ENCODE measurements around the gene UBALD2. TPM values are rescaled to one million over a fixed set of nuclear protein-coding genes. Genes with fewer than 3 reads are reported as not detected.
"Not testable (repeated sequence)": the region's sequence is repeated elsewhere in the genome, so short reads cannot be mapped to it uniquely, and the experiment has no call there.

The UBALD2 gene
- polyA plus RNA-seq (2011; rRNA removed) = 16.3 and 18.1 TPM in 2 replicates
- 4.4 and 5.2 TPM in 2 replicates for polyA minus RNA-seq (2011; rRNA and poly(A)+ RNA removed)

GRCh38 chr17:76264755-76265623, at the start of gene UBALD2:
Gene UBALD2, plus strand, starts transcription at chr17:76265348. Its CDS starts 158 bp downstream, at chr17:76265506.
- peak within 1 kb of the TSS; percentile 80 for H3K4me3 ChIP-seq (ENCODE audit: low read depth, low read length)
- POLR2A ChIA-PET = interaction anchor here (0.6 to 1.8 kb wide), 15 partner anchors 13 to 280 kb away, joined by 3 to 14 read pairs (median 4); partner anchors contain the start of genes EXOC7, SPHK1 and ZACN
- TF ChIP-seq CTCF (IDR thresholded peaks at IDR 0.05; ENCODE audit: low read depth, low read length) = no peak
- peak within 1 kb of the TSS; percentile 66 for H3K27ac ChIP-seq (ENCODE audit: low read depth, low read length)
- H3K9me3 ChIP-seq (ENCODE audit: control insufficient read depth, insufficient read depth, low read length) = no peaks in the 10 kb centered on the region
- H3K27me3 ChIP-seq (ENCODE audit: control insufficient read depth, insufficient read depth, low read length) = no peaks in the 10 kb centered on the region
- peak; percentile 100 for DNase-seq (ENCODE audit: low read depth, low spot score)
- CTCF ChIA-PET = interaction anchor here (1.3 kb wide), 1 partner anchor 14 kb away, joined by 3 read pairs; no protein-coding TSS in a partner anchor

GRCh38 chr17:76217081-76217480, 48.1 kb upstream of the UBALD2 start:
- Histone ChIP-seq H3K27me3 (ENCODE audit: control insufficient read depth, insufficient read depth, low read length) (peaks cover 3% of the 10 kb centered on the region), H3K9me3 (ENCODE audit: control insufficient read depth, insufficient read depth, low read length) (no peaks in the 10 kb centered on the region), H3K4me3 (ENCODE audit: low read depth, low read length) (no peak overlapping the region), H3K27ac (ENCODE audit: low read depth, low read length) (no peak overlapping the region)
- ChIA-PET CTCF (interaction anchor here (1.7 to 2.0 kb wide), 2 partner anchors 35 to 62 kb away, joined by 5 to 7 read pairs; no protein-coding TSS in a partner anchor), POLR2A (no interaction called here)
- no peak for DNase-seq (ENCODE audit: low read depth, low spot score)
- no peak for TF ChIP-seq CTCF (IDR thresholded peaks at IDR 0.05; ENCODE audit: low read depth, low read length)

- DNase-seq (ENCODE audit: low read depth, low spot score) = no peak
- ChIA-PET POLR2A (no interaction called here), CTCF (interaction anchor here (1.7 kb wide), 1 partner anchor 38 kb away, joined by 7 read pairs; no protein-coding TSS in a partner anchor)
- Histone ChIP-seq H3K4me3 (ENCODE audit: low read depth, low read length) (no peak overlapping the region), H3K9me3 (ENCODE audit: control insufficient read depth, insufficient read depth, low read length) (no peaks in the 10 kb centered on the region), H3K27me3 (ENCODE audit: control insufficient read depth, insufficient read depth, low read length) (no peaks in the 10 kb centered on the region), H3K27ac (ENCODE audit: low read depth, low read length) (no peak overlapping the region)
- no peak for TF ChIP-seq CTCF (IDR thresholded peaks at IDR 0.05; ENCODE audit: low read depth, low read length)
Measured at GRCh38 chr17:76219670-76220383, 45.3 kb upstream of the UBALD2 start.

GRCh38 chr17:76223802-76224201, 41.3 kb upstream of the UBALD2 start:
- Histone ChIP-seq H3K4me3 (ENCODE audit: low read depth, low read length) (no peak overlapping the region), H3K27ac (ENCODE audit: low read depth, low read length) (no peak overlapping the region), H3K9me3 (ENCODE audit: control insufficient read depth, insufficient read depth, low read length) (no peaks in the 10 kb centered on the region; the same call in 1 of the 2 replicates), H3K27me3 (ENCODE audit: control insufficient read depth, insufficient read depth, low read length) (no peaks in the 10 kb centered on the region)
- CTCF ChIA-PET = interaction anchor here (0.7 kb wide), 1 partner anchor 27 kb away, joined by 4 read pairs; no protein-coding TSS in a partner anchor
- POLR2A ChIA-PET = no interaction called here
- no peak for TF ChIP-seq CTCF (IDR thresholded peaks at IDR 0.05; ENCODE audit: low read depth, low read length)
- DNase-seq (ENCODE audit: low read depth, low spot score) = no peak

- H3K27ac ChIP-seq (ENCODE audit: low read depth, low read length); H3K4me3 ChIP-seq (ENCODE audit: low read depth, low read length); DNase-seq (ENCODE audit: low read depth, low spot score); H3K27me3 ChIP-seq (ENCODE audit: control insufficient read depth, insufficient read depth, low read length); POLR2A ChIA-PET; CTCF ChIA-PET; H3K9me3 ChIP-seq (ENCODE audit: control insufficient read depth, insufficient read depth, low read length): not testable (repeated sequence)
Measured at GRCh38 chr17:76225373-76226086, 39.6 kb upstream of the UBALD2 start.

- H3K27ac ChIP-seq (ENCODE audit: low read depth, low read length); H3K9me3 ChIP-seq (ENCODE audit: control insufficient read depth, insufficient read depth, low read length); H3K4me3 ChIP-seq (ENCODE audit: low read depth, low read length); CTCF ChIA-PET; POLR2A ChIA-PET; H3K27me3 ChIP-seq (ENCODE audit: control insufficient read depth, insufficient read depth, low read length); DNase-seq (ENCODE audit: low read depth, low spot score): not testable (repeated sequence)
Measured at GRCh38 chr17:76226749-76227148, 38.4 kb upstream of the UBALD2 start.

Data from AG04450 (cell line).